ENCODE measurements around the gene LYPD5. TPM values are rescaled to one million over a fixed set of nuclear protein-coding genes. Genes with fewer than 3 reads are reported as not detected.

LYPD5 gene
- polyA plus RNA-seq, 1 donor from 2014 or later = not detected

GRCh38 chr19:43820884-43821215, 18.6 kb upstream of the LYPD5 start:
- Histone ChIP-seq H3K9ac (ENCODE audit: low read length) (no peak overlapping the region), H3K27me3 (ENCODE audit: insufficient read depth, low read depth, low read length) (no peaks in the 10 kb centered on the region), H3K79me2 (replicated peaks; ENCODE audit: insufficient read depth, low read length) (no peaks in the 10 kb centered on the region), H3K9me3 (ENCODE audit: low read length) (no peaks in the 10 kb centered on the region), H3K9me2 (ENCODE audit: insufficient read depth, low read length) (no peaks in the 10 kb centered on the region), H3K4me2 (ENCODE audit: low read length) (no peak overlapping the region), H3F3A (ENCODE audit: insufficient read depth, low read length, poor library complexity, severe bottlenecking) (no peaks in the 10 kb centered on the region), H4K20me1 (ENCODE audit: insufficient read depth) (no peaks in the 10 kb centered on the region), H2AFZ (ENCODE audit: low read depth, low read length) (no peak overlapping the region), H3K27ac (ENCODE audit: low read length) (no peak overlapping the region), H3K4me3 (ENCODE audit: low read length) (no peak overlapping the region), H3K36me3 (ENCODE audit: insufficient read depth, low read length) (no peaks in the 10 kb centered on the region)
- TF ChIP-seq TAF1 (IDR thresholded peaks at IDR 0.05; ENCODE audit: low read depth) (no peak), RAD21 (conservative IDR thresholded peaks at IDR 0.05) (no peak), EP300 (conservative IDR thresholded peaks at IDR 0.05; ENCODE audit: poor library complexity, severe bottlenecking) (no peak), CTCF (IDR thresholded peaks at IDR 0.05; ENCODE audit: poor library complexity, severe bottlenecking) (no peak), SMC3 (conservative IDR thresholded peaks at IDR 0.05; ENCODE audit: poor library complexity) (no peak), EZH2 (IDR thresholded peaks at IDR 0.05; ENCODE audit: borderline replicate concordance, insufficient read depth, low read length, poor library complexity, severe bottlenecking) (no peak), REST (IDR thresholded peaks at IDR 0.05; ENCODE audit: borderline replicate concordance) (no peak), POLR2AphosphoS5 (IDR thresholded peaks at IDR 0.05) (no peak), MXI1 (conservative IDR thresholded peaks at IDR 0.05; ENCODE audit: poor library complexity, severe bottlenecking) (no peak)

GRCh38 chr19:43820098-43820883, 18.0 kb upstream of the LYPD5 start:
- Histone ChIP-seq H4K20me1 (ENCODE audit: insufficient read depth) (no peaks in the 10 kb centered on the region), H3K36me3 (ENCODE audit: insufficient read depth, low read length) (no peaks in the 10 kb centered on the region), H3K27ac (ENCODE audit: low read length) (no peak overlapping the region), H3K9ac (ENCODE audit: low read length) (no peak overlapping the region), H3K27me3 (ENCODE audit: insufficient read depth, low read depth, low read length) (no peaks in the 10 kb centered on the region), H3K9me2 (ENCODE audit: insufficient read depth, low read length) (no peaks in the 10 kb centered on the region), H3K4me3 (ENCODE audit: low read length) (no peak overlapping the region), H2AFZ (ENCODE audit: low read depth, low read length) (no peak overlapping the region), H3K79me2 (replicated peaks; ENCODE audit: insufficient read depth, low read length) (no peaks in the 10 kb centered on the region), H3K9me3 (ENCODE audit: low read length) (no peaks in the 10 kb centered on the region), H3K4me2 (ENCODE audit: low read length) (no peak overlapping the region), H3F3A (ENCODE audit: insufficient read depth, low read length, poor library complexity, severe bottlenecking) (no peaks in the 10 kb centered on the region)
- no peak for TF ChIP-seq CTCF (IDR thresholded peaks at IDR 0.05; ENCODE audit: poor library complexity, severe bottlenecking)
- no peak for TF ChIP-seq MXI1 (conservative IDR thresholded peaks at IDR 0.05; ENCODE audit: poor library complexity, severe bottlenecking)
- no peak for TF ChIP-seq EP300 (conservative IDR thresholded peaks at IDR 0.05; ENCODE audit: poor library complexity, severe bottlenecking)
- no peak for TF ChIP-seq TAF1 (IDR thresholded peaks at IDR 0.05; ENCODE audit: low read depth)
- no peak for TF ChIP-seq RAD21 (conservative IDR thresholded peaks at IDR 0.05)
- TF ChIP-seq EZH2 (IDR thresholded peaks at IDR 0.05; ENCODE audit: borderline replicate concordance, insufficient read depth, low read length, poor library complexity, severe bottlenecking) = no peak
- TF ChIP-seq POLR2AphosphoS5 (IDR thresholded peaks at IDR 0.05) = no peak

Measured in neural cell (in vitro differentiated cells).